GM18519 (cell line): ENCODE results near the gene PKLR.
"Not testable (repeated sequence)": the region's sequence is repeated elsewhere in the genome, so short reads cannot be mapped to it uniquely, and the experiment has no call there.

Experiments used
- ATAC-seq: cut with Tn5 transposase; IDR thresholded peaks from one replicate; pipeline ENCODE4 v1.9.1; 2021; ENCODE audit warnings: mild to moderate bottlenecking, moderate library complexity; ENCODE audit not compliant: unreplicated experiment, low FRiP score

The PKLR gene

DNA sequence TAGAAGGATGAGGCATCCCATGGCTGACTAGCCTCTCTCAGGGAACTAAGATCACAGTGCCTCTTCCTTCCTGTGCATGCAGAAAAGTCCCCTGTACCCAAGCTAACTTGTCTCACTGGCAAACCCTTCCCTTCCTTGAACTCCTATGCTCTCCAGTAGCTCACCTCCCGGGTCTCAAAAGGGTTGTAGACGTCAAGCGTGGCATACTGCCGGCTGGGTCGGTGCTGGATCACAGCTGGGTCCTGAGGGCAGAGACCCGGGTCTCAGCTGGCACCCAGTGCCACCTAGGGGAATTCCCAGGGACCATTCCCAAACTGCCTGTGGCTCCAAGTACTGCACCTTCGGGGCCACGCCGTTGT is 39.8 kb downstream of the PKLR start:
- no peak for ATAC-seq

DNA sequence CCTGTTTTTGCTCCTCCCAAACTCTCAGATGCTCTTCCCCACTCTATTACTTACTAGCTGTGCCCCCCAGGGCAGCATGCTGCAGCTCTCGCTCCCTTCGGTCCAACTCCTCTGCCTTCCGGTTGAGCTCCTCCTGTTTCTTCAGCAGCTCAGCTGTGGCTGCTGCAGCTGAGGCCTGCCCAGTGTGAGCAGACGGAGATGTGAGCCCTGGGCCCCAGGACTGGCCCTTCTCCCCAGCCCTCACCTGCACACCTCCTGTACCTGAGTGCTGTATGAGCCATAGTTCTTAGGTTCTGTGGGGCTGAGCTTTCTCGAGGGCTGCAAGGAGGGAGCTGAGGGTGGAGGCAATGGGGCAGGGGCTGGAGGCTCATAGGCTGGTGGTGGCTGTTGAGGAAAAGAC is 41.0 kb downstream of the PKLR start:
- ATAC-seq: no peak

DNA sequence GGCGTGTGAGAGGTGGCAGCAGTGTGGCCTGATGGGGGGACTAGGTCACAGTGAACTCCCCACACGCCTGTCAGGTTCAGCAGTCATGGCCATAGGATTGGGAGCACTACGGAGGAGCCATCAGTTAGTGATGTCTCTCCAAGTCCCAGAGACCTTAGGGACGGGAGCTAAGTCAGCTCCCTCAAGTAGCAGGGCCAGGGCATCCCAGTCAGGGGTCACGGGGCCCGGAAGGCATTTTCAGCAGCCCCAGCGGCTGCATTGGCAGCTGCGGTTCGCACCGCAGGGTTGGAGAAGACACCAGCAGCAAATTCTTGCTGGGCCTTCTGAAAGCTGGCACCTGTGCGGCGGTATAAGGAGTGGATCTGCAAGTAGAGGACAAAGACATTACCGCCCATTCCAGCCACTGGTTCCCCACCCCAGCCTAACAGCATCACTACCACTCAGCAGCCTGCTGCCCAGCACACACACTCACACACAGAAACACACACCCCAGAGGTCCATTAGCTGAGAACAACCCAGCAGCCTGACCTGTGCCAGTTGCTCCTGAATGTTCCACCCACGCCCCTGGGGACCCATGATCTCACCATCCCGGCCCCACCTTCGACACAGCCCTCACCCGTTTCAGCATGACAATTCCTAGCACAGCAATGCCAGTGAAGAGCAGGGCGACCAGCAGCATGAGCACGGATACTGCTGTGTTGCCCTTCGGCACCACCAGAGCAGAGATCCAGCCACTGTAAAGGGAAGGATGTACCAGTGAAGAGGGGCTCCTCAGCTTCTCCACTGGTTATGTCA is 45.0 kb downstream of the PKLR start:
- ATAC-seq: no peak

DNA sequence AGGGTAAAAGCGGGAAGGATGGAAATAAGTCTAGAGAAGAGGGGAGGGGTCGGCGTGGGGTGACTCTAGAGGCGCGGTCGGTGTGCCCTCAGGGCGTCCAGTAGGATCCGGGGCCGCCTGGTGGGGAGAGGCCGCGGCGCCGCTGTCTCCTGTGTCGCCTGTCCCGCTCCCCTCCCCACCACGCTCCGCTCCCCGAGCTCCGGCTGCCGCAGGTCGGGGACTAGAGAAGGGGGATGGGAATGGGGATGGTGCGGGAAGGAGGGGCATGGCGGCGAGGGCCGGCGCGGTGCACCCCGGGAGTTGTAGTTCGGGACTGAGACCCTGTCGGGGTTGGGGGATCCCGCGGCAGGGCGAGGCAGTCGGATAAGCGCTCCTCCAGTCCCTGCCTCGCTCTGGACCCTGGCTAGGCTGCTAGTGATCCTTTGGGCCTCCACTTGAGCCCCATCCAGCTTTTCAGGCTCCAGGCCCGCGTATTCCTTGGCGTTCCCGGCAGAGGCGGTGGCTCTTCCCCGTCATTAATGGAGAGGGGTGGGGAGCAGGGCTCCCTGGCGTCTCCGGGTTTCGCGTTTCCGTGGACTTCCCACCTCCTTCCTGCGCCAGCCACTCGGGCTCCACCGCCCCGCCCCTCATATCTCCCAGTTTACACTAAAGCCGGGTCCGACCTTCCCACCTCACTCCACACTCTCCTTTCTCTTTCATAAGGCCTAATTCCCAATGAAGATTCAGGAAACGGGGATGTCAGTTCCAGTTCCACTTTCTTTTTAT is 45.8 kb downstream of the PKLR start, which contains the start of gene ENTREP3:
ENTREP3 (minus strand) TSS at position 241 of the 765 bp plus-strand sequence. CDS start 606 bp downstream, outside the sequence.
- no peak for ATAC-seq

DNA sequence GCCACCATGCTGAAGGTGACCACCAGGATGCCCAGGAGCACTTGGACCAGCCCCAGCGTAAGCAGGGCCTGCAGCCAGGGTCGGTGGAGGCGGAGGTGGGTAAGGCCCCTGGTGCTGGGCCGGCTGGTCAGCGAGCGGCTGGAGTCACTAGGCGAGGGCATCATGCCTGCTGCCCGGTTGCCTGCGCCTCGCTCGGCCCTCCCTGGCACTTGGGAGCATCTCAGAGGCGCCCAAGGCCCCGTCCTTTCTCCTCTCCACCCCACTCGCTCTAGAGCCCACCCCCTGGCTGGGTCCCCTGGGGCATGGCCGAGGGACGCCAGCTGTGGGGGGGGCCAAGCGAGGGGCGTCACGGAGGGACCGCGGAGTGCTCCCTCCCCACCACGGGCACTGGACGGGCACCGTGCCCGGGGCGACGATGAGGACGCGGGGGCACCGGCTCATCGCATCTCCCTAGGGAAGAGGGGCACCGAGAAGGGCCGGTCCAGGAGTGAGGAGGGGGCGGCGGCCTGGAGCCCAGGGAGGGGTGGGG is 46.5 kb downstream of the PKLR start:
- no peak for ATAC-seq

DNA sequence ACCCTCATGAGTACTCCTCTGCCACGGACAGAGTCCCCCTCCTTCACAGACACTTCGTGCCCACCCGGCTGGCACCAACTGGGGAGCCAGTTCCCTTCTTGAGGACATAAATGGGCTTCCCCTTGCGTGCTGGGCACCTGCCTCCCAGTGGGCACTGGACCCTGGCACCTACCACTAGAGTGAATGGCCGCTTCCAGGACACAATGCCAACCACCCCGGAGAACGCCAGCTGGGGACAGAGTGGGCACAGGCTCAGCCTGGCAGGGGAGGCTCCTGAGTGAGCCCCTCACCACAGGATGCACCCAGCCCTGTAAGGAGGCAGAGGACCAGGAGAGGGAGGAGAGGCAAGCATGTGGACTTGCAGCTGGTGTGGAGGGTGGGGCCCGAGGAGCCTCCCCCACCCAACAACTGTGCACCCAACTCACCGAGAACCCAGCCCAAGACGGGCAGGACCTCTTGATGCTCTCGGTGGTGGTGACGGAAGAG is 47.0 kb downstream of the PKLR start:
- ATAC-seq: no peak

DNA sequence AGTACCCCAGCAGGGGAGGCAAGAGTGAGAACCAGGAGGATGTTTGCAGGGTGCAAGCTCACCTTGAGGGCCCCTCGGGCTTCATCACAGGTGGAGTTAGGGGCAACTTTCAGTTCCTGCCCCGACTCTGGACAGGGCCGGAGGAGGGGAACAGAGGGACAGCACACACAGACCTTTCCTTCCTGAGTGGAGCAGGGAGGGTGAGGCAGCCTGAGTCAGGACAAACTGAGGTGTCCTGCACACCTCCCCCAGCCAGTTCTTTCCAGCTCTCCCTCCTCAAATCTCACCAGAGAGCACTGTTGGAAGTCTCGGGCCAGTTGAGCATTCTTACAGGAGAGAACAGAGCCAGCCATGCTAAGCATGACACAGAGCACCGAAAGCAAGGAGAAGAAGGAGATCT is 47.4 kb downstream of the PKLR start:
- no peak for ATAC-seq

DNA sequence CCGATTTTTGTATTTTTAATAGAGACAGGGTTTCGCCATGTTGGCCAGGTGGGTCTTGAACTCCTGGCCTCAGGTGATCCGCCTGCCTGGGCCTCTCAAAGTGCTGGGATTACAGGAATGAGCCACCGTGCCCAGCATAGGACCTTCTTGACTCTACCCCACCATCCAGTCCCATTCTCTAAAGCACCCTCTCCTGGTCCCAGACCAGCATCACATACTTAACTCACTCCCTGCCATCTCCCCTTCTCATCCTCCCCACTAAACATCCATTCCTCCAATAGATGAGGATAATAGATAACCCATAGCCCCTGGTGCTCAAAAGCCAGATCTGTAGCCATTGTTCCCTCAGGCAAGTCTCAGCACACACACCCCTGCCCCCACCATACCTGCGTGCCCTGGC is 48.0 kb downstream of the PKLR start:
- no peak for ATAC-seq

DNA sequence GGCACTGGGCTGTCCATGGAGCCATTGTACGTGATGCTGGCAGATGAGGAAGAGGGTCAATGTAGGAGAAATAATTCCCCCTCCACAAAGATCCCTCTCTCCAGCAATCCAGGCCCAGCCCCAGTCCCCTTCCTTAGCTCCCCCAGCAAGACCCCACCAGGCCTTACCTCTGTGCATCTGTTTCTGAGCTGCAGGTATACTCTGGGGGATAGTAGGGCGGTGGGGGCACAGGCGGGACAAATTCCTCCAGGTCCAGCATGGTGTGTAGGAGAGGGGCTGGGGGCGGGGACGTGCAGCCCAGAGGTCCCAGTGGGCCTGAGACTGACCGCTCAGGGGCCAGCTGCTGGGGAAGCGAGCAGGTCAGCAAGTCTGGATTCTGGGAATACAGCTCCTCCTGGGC is 49.7 kb downstream of the PKLR start:
- ATAC-seq: no peak

DNA sequence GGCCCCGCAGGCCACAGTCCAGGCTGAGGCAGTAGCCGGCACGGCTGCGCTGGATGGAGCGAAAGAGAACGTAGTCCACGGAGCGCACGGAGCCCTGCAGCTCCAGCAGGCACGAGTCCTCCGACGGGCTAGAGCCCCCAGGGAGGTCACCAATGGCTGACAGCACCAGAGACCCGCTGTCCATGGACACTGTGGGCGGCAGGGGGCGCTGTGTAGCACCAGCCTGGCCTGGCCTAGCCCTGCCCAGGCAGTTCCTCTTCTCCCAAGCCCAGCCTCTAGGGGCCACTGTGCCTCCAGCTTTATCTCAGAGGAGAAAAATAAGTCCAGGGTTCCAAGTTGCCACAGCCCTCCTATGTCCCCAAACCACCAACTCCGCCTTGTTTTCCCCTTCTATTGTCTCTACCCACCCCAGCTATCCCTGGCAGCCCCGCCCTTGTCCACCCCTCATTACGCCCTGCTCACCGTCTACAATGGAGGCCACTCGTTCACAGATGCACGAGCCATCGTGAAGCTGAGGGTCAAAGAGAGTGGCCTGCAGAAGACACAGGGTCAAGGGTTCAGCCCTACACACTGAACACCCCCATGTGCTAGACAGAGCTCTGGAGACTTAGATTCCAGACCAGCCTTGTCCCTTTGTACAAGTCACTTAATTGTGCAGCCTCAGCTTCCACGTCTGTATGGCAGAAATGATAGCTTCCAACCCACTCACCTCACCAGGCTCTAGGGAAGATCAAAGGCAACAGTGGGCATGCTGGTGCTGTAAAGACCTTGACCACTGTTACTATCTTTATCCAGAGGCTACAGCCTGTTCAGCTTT is 50.4 kb downstream of the PKLR start:
- ATAC-seq: peak; percentile 64

DNA sequence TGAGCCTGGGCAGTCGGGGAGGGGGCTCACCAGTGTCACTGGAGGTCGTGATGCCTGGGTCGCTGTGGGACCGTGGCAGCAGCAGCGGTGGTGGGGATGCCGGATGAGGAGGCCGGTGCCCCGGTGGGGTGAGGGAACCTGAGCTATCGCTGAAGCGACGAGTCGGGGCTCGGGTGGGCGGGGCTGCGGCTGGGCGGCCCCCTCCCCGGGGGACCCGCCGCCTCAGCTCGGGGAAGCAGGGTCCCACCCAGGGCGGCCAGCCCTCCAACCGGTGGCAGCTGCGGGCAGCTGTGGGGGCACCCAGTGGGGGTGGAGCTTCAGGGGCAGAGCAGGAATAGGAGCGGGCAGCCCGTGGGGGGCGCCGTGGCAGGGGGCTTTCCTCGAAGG is 51.0 kb downstream of the PKLR start:
- no peak for ATAC-seq

DNA sequence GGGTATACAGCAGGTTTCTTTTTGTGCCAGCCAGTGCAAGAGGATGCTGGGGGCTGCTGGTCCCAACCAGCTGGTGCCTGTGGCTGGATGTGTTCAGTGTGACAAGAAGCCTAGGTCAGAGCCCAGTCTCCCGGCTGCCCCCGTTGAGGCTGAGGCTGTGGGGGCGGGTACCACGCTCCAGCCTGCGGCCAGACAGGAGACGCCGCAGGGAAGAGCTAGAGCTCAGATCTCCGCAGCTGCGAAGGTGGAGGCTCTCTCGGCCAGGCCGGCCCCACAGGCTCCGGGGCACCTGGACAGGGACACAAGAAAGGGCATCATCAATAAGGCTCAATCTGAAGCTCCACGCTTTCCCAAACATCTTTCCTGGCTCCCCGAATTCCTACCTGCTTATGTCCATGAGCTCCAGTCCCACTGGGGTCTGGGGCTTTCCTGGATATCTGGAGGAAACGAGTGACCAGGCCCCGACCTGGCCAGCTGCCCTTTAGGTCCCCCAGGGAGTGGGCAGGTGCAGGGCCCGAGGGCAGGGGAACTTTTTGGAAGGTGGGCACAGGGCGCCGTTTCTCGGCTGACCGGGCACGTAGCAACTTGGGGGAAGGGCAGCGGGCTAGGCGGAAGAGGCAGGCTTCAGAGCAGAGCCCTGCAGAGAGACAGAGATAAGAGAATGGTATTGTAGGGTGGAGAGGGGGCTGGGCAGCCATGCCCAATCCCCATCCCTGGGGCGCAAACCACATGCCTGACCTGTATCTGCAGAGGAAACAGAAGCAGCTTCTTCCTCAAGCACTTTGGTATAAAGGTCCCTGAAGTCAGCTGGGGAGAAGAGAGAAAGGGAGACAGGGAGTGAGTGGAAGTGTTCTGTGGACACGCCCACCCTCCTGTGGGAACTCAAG is 53.3 kb downstream of the PKLR start:
- ATAC-seq: no peak

DNA sequence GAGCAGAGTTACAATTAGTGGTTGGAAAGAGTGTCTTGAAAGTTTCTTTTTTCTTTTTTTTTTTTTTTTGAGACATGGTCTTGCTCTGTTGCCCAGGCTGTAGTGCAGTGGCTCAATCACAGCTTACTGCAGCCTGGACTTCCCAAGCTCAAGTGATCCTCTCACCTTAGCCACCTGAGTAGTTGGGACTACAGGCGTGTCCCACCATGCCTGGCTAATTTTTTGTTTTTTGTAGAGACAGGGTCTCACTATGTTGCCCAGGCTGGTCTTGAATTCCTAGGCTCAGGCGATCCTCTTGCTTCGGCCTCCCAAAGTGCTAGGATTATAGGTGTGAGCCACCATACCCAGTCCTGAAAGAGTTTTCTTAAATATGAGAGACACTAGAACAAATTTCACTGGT is 54.4 kb downstream of the PKLR start:
- ATAC-seq: not testable (repeated sequence)

DNA sequence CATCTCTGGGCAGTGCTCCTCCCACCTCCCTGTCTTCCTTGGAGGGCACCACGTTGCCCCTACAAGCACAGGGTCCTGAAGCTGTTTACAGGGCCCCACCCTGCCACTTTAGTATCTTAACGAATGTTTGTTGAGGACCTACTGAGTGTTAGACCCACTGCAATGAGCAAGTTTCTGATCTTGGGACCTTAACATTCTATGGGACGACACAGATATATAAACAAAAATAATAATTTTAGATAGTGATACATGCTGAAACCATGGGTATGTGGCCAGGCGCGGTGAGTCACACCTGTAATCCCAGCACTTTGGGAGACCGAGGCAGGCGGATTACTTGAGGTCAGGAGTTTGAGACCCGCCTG is 56.1 kb downstream of the PKLR start:
- ATAC-seq: no peak

DNA sequence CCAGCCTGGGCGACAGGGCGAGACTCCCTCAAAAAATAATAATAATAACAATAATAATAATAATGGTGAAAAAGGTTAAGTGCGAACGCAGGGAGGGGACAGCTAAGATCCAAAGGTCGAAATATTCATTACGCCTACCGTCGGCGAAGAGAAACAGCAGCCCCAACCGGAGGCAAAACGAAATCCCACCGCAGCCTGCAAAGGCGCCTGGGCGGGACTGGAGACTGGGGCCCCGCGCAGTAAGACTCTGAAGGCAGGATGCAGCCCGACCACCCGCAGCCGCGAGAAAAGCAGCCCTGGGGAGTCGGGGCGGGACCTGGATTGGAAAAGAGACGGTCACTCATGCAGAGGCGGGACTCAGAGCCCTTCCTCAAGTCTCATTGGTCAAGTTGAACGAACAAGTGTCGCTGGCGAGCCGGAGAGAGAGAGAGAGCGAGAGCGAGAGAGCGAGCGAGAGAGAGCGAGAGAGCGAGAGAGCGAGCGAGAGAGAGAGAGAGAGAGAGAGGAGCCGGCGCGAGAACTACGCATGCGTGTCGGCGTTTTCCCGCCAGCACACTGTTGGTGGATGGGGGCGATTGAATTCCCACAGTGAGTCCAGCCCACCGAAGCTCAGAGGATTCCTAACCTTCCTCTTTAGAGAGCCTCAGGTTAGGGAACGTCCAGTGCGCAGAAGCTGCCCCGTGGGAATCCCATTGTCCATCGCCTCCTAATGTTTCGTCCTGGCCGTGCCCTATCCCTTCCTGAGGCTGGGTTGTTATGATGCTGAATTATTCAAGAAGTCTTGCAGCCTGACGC is 56.7 kb downstream of the PKLR start:
- peak; percentile 62 for ATAC-seq

DNA sequence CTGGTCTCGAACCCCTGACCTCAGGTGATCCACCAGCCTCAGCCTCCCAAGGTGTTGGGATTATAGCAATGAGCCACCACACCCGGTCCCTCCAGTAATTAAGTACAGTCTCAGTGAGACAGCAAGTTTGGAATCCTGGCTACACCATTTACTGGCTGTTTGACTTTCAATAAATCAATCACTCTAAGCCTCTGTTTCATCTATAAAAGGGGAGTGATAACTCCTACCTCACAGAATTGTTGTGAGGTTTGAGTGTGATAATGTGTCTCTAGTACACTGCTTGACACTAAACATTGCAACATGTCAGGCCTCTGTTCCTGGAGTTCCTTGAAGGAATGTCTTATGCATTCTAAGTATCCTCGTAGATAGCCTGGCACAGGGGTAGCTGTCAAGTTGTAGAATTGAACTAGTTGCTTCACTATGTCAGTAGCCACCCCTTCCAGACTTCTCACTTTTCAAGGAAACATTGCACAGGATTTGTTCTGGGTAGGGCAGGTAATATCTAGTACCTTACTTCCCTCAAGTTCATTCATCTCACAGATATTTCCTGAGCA is 58.4 kb downstream of the PKLR start:
- ATAC-seq: no peak

DNA sequence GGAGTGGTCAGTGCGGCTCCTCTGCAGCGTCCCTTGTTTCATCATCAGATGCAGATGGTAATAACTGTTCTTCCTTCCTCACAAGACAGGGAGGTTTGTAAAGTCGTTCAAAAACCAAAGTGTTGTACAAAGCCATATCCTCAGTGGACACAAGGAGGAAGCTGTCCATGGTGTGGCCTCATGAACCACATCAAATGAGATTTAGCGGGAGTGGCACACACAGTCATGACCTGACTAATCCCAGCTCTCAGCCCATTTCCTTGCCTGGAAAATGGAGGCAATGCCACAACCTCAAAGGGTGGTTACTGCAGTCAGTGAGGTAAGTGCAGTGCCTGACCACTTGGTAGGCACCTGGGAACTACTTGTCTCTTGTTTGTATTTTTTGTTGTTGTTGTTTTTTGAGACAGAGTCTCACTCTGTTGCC is 59.4 kb downstream of the PKLR start:
- ATAC-seq: no peak

DNA sequence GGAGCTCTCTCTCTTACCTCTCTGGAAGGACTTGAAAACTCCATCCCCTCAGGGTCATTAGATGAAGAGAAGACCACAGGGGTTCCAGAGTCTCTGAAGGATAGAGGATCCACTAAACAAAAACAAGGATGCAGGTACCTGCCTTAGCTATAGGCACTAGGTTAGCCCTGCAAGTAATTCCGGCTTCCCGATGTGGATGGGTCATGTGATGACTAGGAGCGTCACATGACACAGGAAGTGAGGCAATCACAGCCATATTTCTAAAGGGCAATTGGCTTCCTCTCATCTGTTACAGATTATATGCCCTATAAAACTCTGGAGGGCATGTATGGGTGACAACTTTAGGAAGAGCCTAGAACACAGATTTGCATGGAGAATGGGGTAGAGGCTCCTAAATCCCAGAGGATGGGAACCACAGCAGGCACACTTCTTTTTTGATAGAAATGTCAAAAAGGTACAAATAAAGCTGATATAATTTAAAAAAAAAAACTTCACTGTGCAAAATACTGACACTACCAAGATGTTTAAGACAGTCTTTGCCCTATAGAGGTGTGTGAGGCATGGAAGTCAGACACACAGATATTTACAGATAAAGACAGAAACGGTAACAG is 60.1 kb downstream of the PKLR start:
- ATAC-seq: no peak
